Stimulated activated CD8-positive, alpha-beta memory T cell treated with anti-CD3 and anti-CD28 coated beads, Interleukin-15, amount 100 ng/mL, for 4 hours (primary cell): Measurements from ENCODE around the gene ADRA2C.
"Not testable (repeated sequence)": the region's sequence is repeated elsewhere in the genome, so short reads cannot be mapped to it uniquely, and the experiment has no call there.

Source experiments
- DNase-seq, 2 donors: peaks; one replicate each; pipeline ENCODE4 v3.0.0-alpha.2; 2020; ENCODE audit warnings: low read depth in 2 of 2

The ADRA2C gene

GRCh38 chr4:3813151-3814052, 47.2 kb downstream of the ADRA2C start:
- DNase-seq, result no peak

- DNase-seq, result no peak
Measured at GRCh38 chr4:3814053-3814570, 47.9 kb downstream of the ADRA2C start.

- not testable (repeated sequence) for DNase-seq
Measured at GRCh38 chr4:3814838-3815237, 48.7 kb downstream of the ADRA2C start.

- DNase-seq, result no peak
Measured at GRCh38 chr4:3816256-3816825, 50.2 kb downstream of the ADRA2C start.

- no peak for DNase-seq
Measured at GRCh38 chr4:3816983-3817960, 51.1 kb downstream of the ADRA2C start.
